Tibial artery (tissue), 4 donors: Measurements from ENCODE around the gene TIMP3.

Experiments used
- DNase-seq, 2 donors: peaks; one replicate each; pipeline ENCODE4 v3.0.0-alpha.2; 2019
- H3K27ac ChIP-seq, 2 donors: fragments of 200-600 bp; sonication (generic) in 1 of 2; 1 replicate in 1 of 2; 2 replicates in 1 of 2; pipeline ENCODE4 v1.5.1; 2018 to 2019; ENCODE audit warnings: mild to moderate bottlenecking in 1 of 2
- H3K27me3 ChIP-seq, 2 donors: fragments of 200-600 bp; sonication (generic) in 1 of 2; one replicate each; pipeline versions ENCODE4 v1.5.1 to v1.6.0; 2016 to 2019
- H3K36me3 ChIP-seq, 3 donors: fragments of 200-600 bp; sonication (generic) in 2 of 3; one replicate each; pipeline ENCODE4 v1.5.1; 2016 to 2019; ENCODE audit warnings: mild to moderate bottlenecking in 2 of 3
- H3K4me1 ChIP-seq, 4 donors: fragments of 200-600 bp; sonication (generic) in 2 of 4; 1 replicate in 3 of 4; 2 replicates in 1 of 4; pipeline ENCODE4 v1.5.1; 2016 to 2019
- H3K4me3 ChIP-seq, 2 donors: fragments of 200-600 bp; sonication (generic) in 1 of 2; 1 replicate in 1 of 2; 2 replicates in 1 of 2; pipeline ENCODE4 v1.5.1; 2018 to 2019; ENCODE audit warnings: mild to moderate bottlenecking in 2 of 2
- H3K9me3 ChIP-seq, 3 donors: fragments of 200-600 bp; sonication (generic) in 1 of 3; one replicate each; pipeline ENCODE4 v1.5.1; 2016 to 2019
- intact Hi-C: fragments of 100-400 bp; cut with DNase I; formaldehyde crosslinking; loops from one replicate; pipeline ENCODE4 v1.15.0; 2023; ENCODE audit warnings: low total_unique reads
- TF ChIP-seq, protein P1 (sequence below), 2 experiments: fragments of 200-600 bp in 1 of 2; fragments of 450-650 bp in 1 of 2; IDR thresholded peaks; one replicate each; pipeline ENCODE4 v1.5.1; 2017 to 2019; ENCODE audit warnings: antibody characterized with exemption in 2 of 2, mild to moderate bottlenecking in 1 of 2, moderate library complexity in 1 of 2

TIMP3 gene

GRCh38 chr22:32896891-32897290, 95.4 kb downstream of the TIMP3 start:
- intact Hi-C loops = no loop called here
- no peaks in the 10 kb centered on the region for H3K9me3 ChIP-seq
- DNase-seq = no peak
- no peaks in the 10 kb centered on the region for H3K36me3 ChIP-seq
- no peak overlapping the region for H3K4me3 ChIP-seq
- H3K4me1 ChIP-seq = no peaks in the 10 kb centered on the region
- no peak overlapping the region for H3K27ac ChIP-seq
- TF ChIP-seq, protein P1, sequence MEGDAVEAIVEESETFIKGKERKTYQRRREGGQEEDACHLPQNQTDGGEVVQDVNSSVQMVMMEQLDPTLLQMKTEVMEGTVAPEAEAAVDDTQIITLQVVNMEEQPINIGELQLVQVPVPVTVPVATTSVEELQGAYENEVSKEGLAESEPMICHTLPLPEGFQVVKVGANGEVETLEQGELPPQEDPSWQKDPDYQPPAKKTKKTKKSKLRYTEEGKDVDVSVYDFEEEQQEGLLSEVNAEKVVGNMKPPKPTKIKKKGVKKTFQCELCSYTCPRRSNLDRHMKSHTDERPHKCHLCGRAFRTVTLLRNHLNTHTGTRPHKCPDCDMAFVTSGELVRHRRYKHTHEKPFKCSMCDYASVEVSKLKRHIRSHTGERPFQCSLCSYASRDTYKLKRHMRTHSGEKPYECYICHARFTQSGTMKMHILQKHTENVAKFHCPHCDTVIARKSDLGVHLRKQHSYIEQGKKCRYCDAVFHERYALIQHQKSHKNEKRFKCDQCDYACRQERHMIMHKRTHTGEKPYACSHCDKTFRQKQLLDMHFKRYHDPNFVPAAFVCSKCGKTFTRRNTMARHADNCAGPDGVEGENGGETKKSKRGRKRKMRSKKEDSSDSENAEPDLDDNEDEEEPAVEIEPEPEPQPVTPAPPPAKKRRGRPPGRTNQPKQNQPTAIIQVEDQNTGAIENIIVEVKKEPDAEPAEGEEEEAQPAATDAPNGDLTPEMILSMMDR (IDR thresholded peaks at IDR 0.05) = no peak
- no peaks in the 10 kb centered on the region for H3K27me3 ChIP-seq

DNA sequence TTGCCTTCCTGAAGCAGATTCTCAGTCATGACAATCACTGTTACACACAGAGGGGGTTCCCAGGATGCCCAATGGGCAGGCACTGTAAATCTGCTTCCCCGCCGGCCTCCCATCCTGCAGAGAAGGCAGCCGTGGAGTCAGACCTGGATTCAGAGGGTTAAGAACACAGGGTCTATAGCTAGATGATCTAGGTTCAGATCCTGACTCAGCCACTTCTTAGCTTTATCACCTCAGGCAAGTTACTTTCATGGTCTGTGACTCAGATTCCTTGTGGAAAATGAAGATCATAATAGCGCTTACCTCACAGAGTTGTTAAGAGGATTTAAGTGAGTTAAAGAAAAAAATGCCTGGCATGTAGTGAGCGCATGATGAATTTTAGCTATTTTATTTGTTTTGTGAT, 95.9 kb downstream of the TIMP3 start:
- Histone ChIP-seq H3K4me1 (no peaks in the 10 kb centered on the region), H3K27ac (no peak overlapping the region), H3K4me3 (no peak overlapping the region), H3K27me3 (no peaks in the 10 kb centered on the region), H3K9me3 (no peaks in the 10 kb centered on the region), H3K36me3 (no peaks in the 10 kb centered on the region)
- TF ChIP-seq, protein P1 (IDR thresholded peaks at IDR 0.05) = no peak
- no peak for DNase-seq
- intact Hi-C loops = no loop called here

DNA sequence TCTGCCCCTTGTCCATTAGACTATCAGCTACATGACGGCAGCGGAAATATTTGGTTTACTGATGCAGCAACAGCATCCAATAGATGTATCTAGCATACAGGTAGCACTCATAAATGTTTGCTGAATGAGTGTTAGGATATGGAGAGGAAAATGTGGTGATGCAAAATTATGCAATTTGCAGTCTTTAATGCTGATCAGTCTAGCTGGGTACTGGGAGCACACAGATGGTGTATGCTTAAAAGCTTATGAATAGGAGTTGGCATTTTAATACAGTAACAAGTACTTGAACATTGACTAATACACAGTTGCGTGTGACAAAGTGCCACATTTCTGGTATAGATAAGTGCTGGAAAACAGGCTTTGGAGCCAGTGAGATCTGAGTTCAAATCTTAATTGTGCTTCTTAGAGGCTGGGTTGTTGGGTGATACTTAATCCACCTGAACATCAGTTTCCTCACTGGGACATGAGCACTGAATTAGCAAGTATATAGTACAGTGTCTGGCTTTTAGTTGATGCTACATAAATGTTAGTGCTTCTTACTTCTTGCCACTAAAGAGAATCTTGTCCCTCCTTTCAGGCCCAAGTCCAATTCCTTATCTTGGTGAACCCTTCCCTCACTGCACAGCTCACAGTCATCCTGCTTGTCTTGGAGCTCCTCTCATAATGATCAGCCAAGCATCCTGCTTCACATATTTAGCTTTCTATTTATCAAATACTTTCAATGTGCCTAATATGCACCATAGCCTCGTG, 99.6 kb downstream of the TIMP3 start:
- DNase-seq = no peak
- Histone ChIP-seq H3K4me3 (no peak overlapping the region), H3K27ac (no peak overlapping the region), H3K36me3 (no peaks in the 10 kb centered on the region), H3K9me3 (no peaks in the 10 kb centered on the region), H3K4me1 (no peaks in the 10 kb centered on the region), H3K27me3 (no peaks in the 10 kb centered on the region)
- intact Hi-C loops = no loop called here
- TF ChIP-seq, protein P1 (IDR thresholded peaks at IDR 0.05) = no peak

GRCh38 chr22:32901925-32902324, 100.4 kb downstream of the TIMP3 start:
- Histone ChIP-seq H3K4me3 (no peak overlapping the region), H3K9me3 (no peaks in the 10 kb centered on the region), H3K27me3 (no peaks in the 10 kb centered on the region), H3K36me3 (no peaks in the 10 kb centered on the region), H3K4me1 (no peaks in the 10 kb centered on the region), H3K27ac (no peak overlapping the region)
- TF ChIP-seq, protein P1 (IDR thresholded peaks at IDR 0.05) = no peak
- intact Hi-C loops = no loop called here
- no peak for DNase-seq

DNA sequence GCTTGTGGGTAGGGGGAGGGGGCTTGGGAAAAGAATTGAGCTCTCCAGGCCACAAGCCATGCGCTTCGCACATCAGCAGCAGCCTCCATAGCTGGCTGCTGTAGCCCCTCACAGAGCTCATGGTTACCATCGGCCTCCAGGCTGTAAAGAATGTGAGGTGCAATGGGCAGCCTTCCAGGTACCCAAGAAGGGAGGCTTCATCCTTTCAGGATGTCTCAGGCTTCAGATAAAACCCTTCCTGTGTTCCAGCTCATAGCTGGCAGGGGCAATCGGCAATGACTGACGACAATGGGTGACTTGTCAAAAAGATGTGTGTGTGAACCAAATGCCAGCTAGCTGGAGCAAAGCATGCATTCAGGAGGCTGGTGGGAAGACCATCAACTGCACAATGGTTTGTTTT, 102.0 kb downstream of the TIMP3 start:
- DNase-seq = no peak
- Histone ChIP-seq H3K27ac (no peak overlapping the region), H3K9me3 (no peaks in the 10 kb centered on the region), H3K4me1 (no peaks in the 10 kb centered on the region), H3K36me3 (no peaks in the 10 kb centered on the region), H3K4me3 (no peak overlapping the region), H3K27me3 (no peaks in the 10 kb centered on the region)
- TF ChIP-seq, protein P1 (IDR thresholded peaks at IDR 0.05) = no peak
- intact Hi-C loops = no loop called here
